Stimulated activated CD4-positive, alpha-beta T cell treated with anti-CD3 and anti-CD28 coated beads, Interleukin-2, amount 100 ng/mL, for 24 hours (primary cell): ENCODE measurements around the gene DOCK8.

Experiments
- DNase-seq, 2 donors: peaks; one replicate each; pipeline ENCODE4 v3.0.0-alpha.2; 2020

DOCK8 gene

GRCh38 chr9:436482-436881, 221.8 kb downstream of the DOCK8 start:
- DNase-seq, result no peak

GRCh38 chr9:437066-437465, 222.4 kb downstream of the DOCK8 start:
- no peak for DNase-seq

GRCh38 chr9:437574-438001, 222.9 kb downstream of the DOCK8 start:
- no peak for DNase-seq

- no peak for DNase-seq
Measured at GRCh38 chr9:438066-438465, 223.4 kb downstream of the DOCK8 start.

GRCh38 chr9:438961-439768, 224.5 kb downstream of the DOCK8 start:
- DNase-seq, result no peak

GRCh38 chr9:441126-441525, 226.5 kb downstream of the DOCK8 start:
- no peak for DNase-seq

- DNase-seq, result no peak
Measured at GRCh38 chr9:444528-444927, 229.9 kb downstream of the DOCK8 start.

GRCh38 chr9:445033-445432, 230.4 kb downstream of the DOCK8 start:
- no peak for DNase-seq

GRCh38 chr9:446074-446699, 231.5 kb downstream of the DOCK8 start:
- DNase-seq, result no peak

GRCh38 chr9:447230-448025, 232.8 kb downstream of the DOCK8 start:
- peak; percentile 41 to 63 for DNase-seq

GRCh38 chr9:450057-450456, 235.4 kb downstream of the DOCK8 start:
- no peak for DNase-seq

- no peak for DNase-seq
Measured at GRCh38 chr9:450561-450960, 235.9 kb downstream of the DOCK8 start.

- no peak for DNase-seq
Measured at GRCh38 chr9:453832-454231, 239.2 kb downstream of the DOCK8 start.

GRCh38 chr9:456365-456764, 241.7 kb downstream of the DOCK8 start:
- no peak for DNase-seq

GRCh38 chr9:458590-458989, 243.9 kb downstream of the DOCK8 start:
- DNase-seq, result no peak

- DNase-seq, result no peak
Measured at GRCh38 chr9:459491-460444, 245.1 kb downstream of the DOCK8 start.

- no peak for DNase-seq
Measured at GRCh38 chr9:462121-462520, 247.5 kb downstream of the DOCK8 start.

- no peak for DNase-seq
Measured at GRCh38 chr9:462606-463005, 247.9 kb downstream of the DOCK8 start.

GRCh38 chr9:463455-464171, 248.9 kb downstream of the DOCK8 start:
- DNase-seq, result no peak

- DNase-seq, result no peak
Measured at GRCh38 chr9:466747-467146, 252.1 kb downstream of the DOCK8 start.

- DNase-seq, result peak in 1 of 2 donors; percentile 23
Measured at GRCh38 chr9:468766-469426, 254.2 kb downstream of the DOCK8 start.
